HEK293 (cell line): ENCODE results near the gene YARS2.
A peak's percentile ranks its signal among the peaks of the same experiment; 100 is the strongest.

ENCODE experiments used
- CTCF ChIA-PET: fragments of 350-600 bp; formaldehyde crosslinking; extraction: SDS; loops from one replicate; lab custom pipeline; 2021; ENCODE audit warnings: antibody characterized with exemption; lab: Yijun Ruan, JAX
- POLR2A ChIA-PET: fragments of 300-600 bp; formaldehyde crosslinking; extraction: SDS; loops from one replicate; lab custom pipeline; 2020; ENCODE audit warnings: antibody characterized with exemption, inconsistent platforms; lab: Yijun Ruan, JAX
- H3K27ac ChIP-seq: fragments of 200-500 bp; sonication (Bioruptor generic); 2 replicates; pipeline ENCODE4 v1.5.1; 2014; ENCODE audit warnings: low read depth, low read length, control low read depth, inconsistent platforms; ENCODE audit errors: extremely low read depth
- H3K36me3 ChIP-seq, 2 experiments: fragments of 200-500 bp in 1 of 2; sonication (Bioruptor generic) in 1 of 2; 1 replicate in 1 of 2; 2 replicates in 1 of 2; pipeline ENCODE4 v1.5.1; 2014 to 2017; ENCODE audit warnings: inconsistent platforms in 2 of 2, low read length in 2 of 2; ENCODE audit not compliant: control insufficient read depth in 2 of 2, insufficient read depth in 1 of 2
- H3K4me1 ChIP-seq: fragments of 200-500 bp; sonication (Bioruptor generic); 2 replicates; pipeline ENCODE4 v1.5.1; 2014; ENCODE audit warnings: mild to moderate bottlenecking, low read length, inconsistent platforms; ENCODE audit not compliant: control insufficient read depth, insufficient read depth
- H3K4me3 ChIP-seq: 2 replicates; pipeline ENCODE4 v1.5.1; 2011; ENCODE audit warnings: low read depth, mild to moderate bottlenecking, control low read depth, low read length, moderate library complexity
- H3K9me3 ChIP-seq: fragments of 200-500 bp; sonication (Bioruptor generic); 2 replicates; pipeline ENCODE4 v1.5.1; 2014; ENCODE audit warnings: low read depth, low read length, inconsistent platforms; ENCODE audit not compliant: control insufficient read depth, insufficient read depth
- BCL11B ChIP-seq: fragments of 450-650 bp; formaldehyde crosslinking; IDR thresholded peaks from 2 replicates; pipeline ENCODE4 v1.5.1; 2016; ENCODE audit warnings: low read depth, missing biosample characterization, missing genetic modification characterization
- EGR2 ChIP-seq: fragments of 450-650 bp; formaldehyde crosslinking; IDR thresholded peaks from 2 replicates; pipeline ENCODE4 v1.5.1; 2016; ENCODE audit warnings: low read depth, missing biosample characterization, missing genetic modification characterization
- INSM2 ChIP-seq: fragments of 450-650 bp; formaldehyde crosslinking; IDR thresholded peaks from 2 replicates; pipeline ENCODE4 v1.5.1; 2016; ENCODE audit warnings: missing biosample characterization, missing genetic modification characterization
- OSR2 ChIP-seq: fragments of 450-650 bp; formaldehyde crosslinking; IDR thresholded peaks from 2 replicates; pipeline ENCODE4 v1.5.1; 2016; ENCODE audit warnings: missing biosample characterization, missing genetic modification characterization
- OVOL3 ChIP-seq: fragments of 450-650 bp; formaldehyde crosslinking; IDR thresholded peaks from 2 replicates; pipeline ENCODE4 v1.5.1; 2016; ENCODE audit warnings: missing biosample characterization, missing genetic modification characterization
- PRDM2 ChIP-seq: fragments of 450-650 bp; formaldehyde crosslinking; IDR thresholded peaks from 2 replicates; pipeline ENCODE4 v1.5.1; 2016; ENCODE audit warnings: missing biosample characterization, missing genetic modification characterization, borderline replicate concordance
- PRDM6 ChIP-seq: fragments of 450-650 bp; formaldehyde crosslinking; IDR thresholded peaks from 2 replicates; pipeline ENCODE4 v1.5.1; 2017; ENCODE audit warnings: missing biosample characterization, missing genetic modification characterization
- WT1 ChIP-seq: fragments of 450-650 bp; formaldehyde crosslinking; IDR thresholded peaks from 2 replicates; pipeline ENCODE4 v1.5.1; 2016; ENCODE audit warnings: missing biosample characterization, missing genetic modification characterization
- ZNF2 ChIP-seq: fragments of 450-650 bp; formaldehyde crosslinking; IDR thresholded peaks from 2 replicates; pipeline ENCODE4 v1.5.1; 2016; ENCODE audit warnings: missing biosample characterization, missing genetic modification characterization
- ZNF23 ChIP-seq: fragments of 450-650 bp; formaldehyde crosslinking; IDR thresholded peaks from 2 replicates; pipeline ENCODE4 v1.5.1; 2016; ENCODE audit warnings: missing biosample characterization, missing genetic modification characterization, borderline replicate concordance
- ZNF292 ChIP-seq: fragments of 450-650 bp; formaldehyde crosslinking; IDR thresholded peaks from 2 replicates; pipeline ENCODE4 v1.5.1; 2016; ENCODE audit warnings: low read depth, missing biosample characterization, missing genetic modification characterization, borderline replicate concordance
- ZNF341 ChIP-seq: fragments of 450-650 bp; formaldehyde crosslinking; IDR thresholded peaks from 2 replicates; pipeline ENCODE4; 2016; ENCODE audit warnings: low read depth, missing biosample characterization, missing genetic modification characterization
- ZNF629 ChIP-seq: fragments of 450-650 bp; formaldehyde crosslinking; IDR thresholded peaks from 2 replicates; pipeline ENCODE4 v1.5.1; 2017; ENCODE audit warnings: missing biosample characterization, missing genetic modification characterization
- ZNF747 ChIP-seq: fragments of 450-650 bp; formaldehyde crosslinking; IDR thresholded peaks from 2 replicates; pipeline ENCODE4 v1.5.1; 2016; ENCODE audit warnings: missing biosample characterization, missing genetic modification characterization
- ZNF76 ChIP-seq: fragments of 450-650 bp; formaldehyde crosslinking; IDR thresholded peaks from 2 replicates; pipeline ENCODE4; 2016; ENCODE audit warnings: low read depth, missing biosample characterization, missing genetic modification characterization, borderline replicate concordance
- ZNF776 ChIP-seq: fragments of 450-650 bp; formaldehyde crosslinking; IDR thresholded peaks from 2 replicates; pipeline ENCODE4 v1.5.0; 2017; ENCODE audit warnings: missing biosample characterization, missing genetic modification characterization, borderline replicate concordance
- TF ChIP-seq, protein P1 (sequence below): fragments of 450-650 bp; formaldehyde crosslinking; IDR thresholded peaks from 2 replicates; pipeline ENCODE4 v1.5.1; 2016; ENCODE audit warnings: missing biosample characterization, missing genetic modification characterization, low read depth
- TF ChIP-seq, protein P2 (sequence below): fragments of 450-650 bp; formaldehyde crosslinking; IDR thresholded peaks from 2 replicates; pipeline ENCODE4 v1.5.1; 2016; ENCODE audit warnings: missing biosample characterization, missing genetic modification characterization
- TF ChIP-seq, protein P3 (sequence below): fragments of 450-650 bp; formaldehyde crosslinking; optimal IDR thresholded peaks from 2 replicates; pipeline ENCODE3; 2016; ENCODE audit warnings: missing biosample characterization, mild to moderate bottlenecking, missing genetic modification characterization

The YARS2 gene

GRCh38 chr12:32754111-32754510 is 1.6 kb downstream of the YARS2 start:
- CTCF ChIA-PET = interaction anchor here (0.5 to 2.7 kb wide), 12 partner anchors 10 to 1267 kb away, joined by 3 to 18 read pairs (median 6); partner anchors contain the start of gene ALG10
- no peak overlapping the region for H3K27ac ChIP-seq
- no peak for TF ChIP-seq EGR2 (tag by site-specific recombination)
- TF ChIP-seq OVOL3 (tag by site-specific recombination) = no peak
- no peak for TF ChIP-seq PRDM2 (tag by site-specific recombination)
- no peak for TF ChIP-seq ZNF2
- TF ChIP-seq ZNF292 (tag by site-specific recombination) = no peak
- H3K4me1 ChIP-seq = peaks cover 2% of the 10 kb centered on the region; the same call in 1 of the 2 replicates
- peak overlapping the region; percentile 95 for H3K4me3 ChIP-seq
- POLR2A ChIA-PET = interaction anchor here (0.7 to 2.3 kb wide), 4 partner anchors 73 to 202 kb away, joined by 5 to 11 read pairs (median 8); partner anchors contain the start of gene PKP2
- no peaks in the 10 kb centered on the region for H3K9me3 ChIP-seq
- H3K36me3 ChIP-seq = peaks cover 31 to 51% of the 10 kb centered on the region in 2 experiments

GRCh38 chr12:32753605-32754004 is 2.1 kb downstream of the YARS2 start:
- H3K9me3 ChIP-seq = no peaks in the 10 kb centered on the region
- ChIA-PET CTCF (interaction anchor here (1.4 to 2.1 kb wide), 2 partner anchors 388 to 1065 kb away, joined by 5 to 9 read pairs; no protein-coding TSS in a partner anchor), POLR2A (no interaction called here)
- peaks cover 36 to 56% of the 10 kb centered on the region in 2 experiments for H3K36me3 ChIP-seq
- no peak overlapping the region for H3K4me3 ChIP-seq
- H3K27ac ChIP-seq = no peak overlapping the region
- H3K4me1 ChIP-seq = peaks cover 2% of the 10 kb centered on the region; the same call in 1 of the 2 replicates
- TF ChIP-seq, protein P1, sequence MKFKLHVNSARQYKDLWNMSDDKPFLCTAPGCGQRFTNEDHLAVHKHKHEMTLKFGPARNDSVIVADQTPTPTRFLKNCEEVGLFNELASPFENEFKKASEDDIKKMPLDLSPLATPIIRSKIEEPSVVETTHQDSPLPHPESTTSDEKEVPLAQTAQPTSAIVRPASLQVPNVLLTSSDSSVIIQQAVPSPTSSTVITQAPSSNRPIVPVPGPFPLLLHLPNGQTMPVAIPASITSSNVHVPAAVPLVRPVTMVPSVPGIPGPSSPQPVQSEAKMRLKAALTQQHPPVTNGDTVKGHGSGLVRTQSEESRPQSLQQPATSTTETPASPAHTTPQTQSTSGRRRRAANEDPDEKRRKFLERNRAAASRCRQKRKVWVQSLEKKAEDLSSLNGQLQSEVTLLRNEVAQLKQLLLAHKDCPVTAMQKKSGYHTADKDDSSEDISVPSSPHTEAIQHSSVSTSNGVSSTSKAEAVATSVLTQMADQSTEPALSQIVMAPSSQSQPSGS (tag by site-specific recombination) = peak; percentile 87
- peak; percentile 98 for TF ChIP-seq PRDM6
- no peak for TF ChIP-seq WT1 (tag by site-specific recombination)
- no peak for TF ChIP-seq ZNF747 (tag by site-specific recombination)
- TF ChIP-seq ZNF23 (tag by site-specific recombination) = no peak
- no peak for TF ChIP-seq ZNF776
- TF ChIP-seq ZNF76 (tag by site-specific recombination) = no peak
- TF ChIP-seq OSR2 = no peak
- no peak for TF ChIP-seq ZNF341 (tag by site-specific recombination)
- peak; percentile 54; the same call in 1 of the 2 replicates for TF ChIP-seq ZNF629
- TF ChIP-seq, protein P2, sequence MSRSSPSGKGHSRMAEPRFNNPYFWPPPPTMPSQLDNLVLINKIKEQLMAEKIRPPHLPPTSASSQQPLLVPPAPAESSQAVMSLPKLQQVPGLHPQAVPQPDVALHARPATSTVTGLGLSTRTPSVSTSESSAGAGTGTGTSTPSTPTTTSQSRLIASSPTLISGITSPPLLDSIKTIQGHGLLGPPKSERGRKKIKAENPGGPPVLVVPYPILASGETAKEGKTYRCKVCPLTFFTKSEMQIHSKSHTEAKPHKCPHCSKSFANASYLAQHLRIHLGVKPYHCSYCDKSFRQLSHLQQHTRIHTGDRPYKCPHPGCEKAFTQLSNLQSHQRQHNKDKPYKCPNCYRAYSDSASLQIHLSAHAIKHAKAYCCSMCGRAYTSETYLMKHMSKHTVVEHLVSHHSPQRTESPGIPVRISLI (tag by site-specific recombination) = no peak
- no peak for TF ChIP-seq BCL11B (tag by site-specific recombination)
- no peak for TF ChIP-seq INSM2 (tag by site-specific recombination)
- TF ChIP-seq, protein P3, sequence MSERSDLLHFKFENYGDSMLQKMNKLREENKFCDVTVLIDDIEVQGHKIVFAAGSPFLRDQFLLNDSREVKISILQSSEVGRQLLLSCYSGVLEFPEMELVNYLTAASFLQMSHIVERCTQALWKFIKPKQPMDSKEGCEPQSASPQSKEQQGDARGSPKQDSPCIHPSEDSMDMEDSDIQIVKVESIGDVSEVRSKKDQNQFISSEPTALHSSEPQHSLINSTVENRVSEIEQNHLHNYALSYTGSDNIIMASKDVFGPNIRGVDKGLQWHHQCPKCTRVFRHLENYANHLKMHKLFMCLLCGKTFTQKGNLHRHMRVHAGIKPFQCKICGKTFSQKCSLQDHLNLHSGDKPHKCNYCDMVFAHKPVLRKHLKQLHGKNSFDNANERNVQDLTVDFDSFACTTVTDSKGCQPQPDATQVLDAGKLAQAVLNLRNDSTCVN = no peak
